Type B pancreatic cell (in vitro differentiated cells): ENCODE measurements around the gene MEP1A. TPM values are rescaled to one million over a fixed set of nuclear protein-coding genes. Genes with fewer than 3 reads are reported as not detected.
"Not testable (repeated sequence)": the region's sequence is repeated elsewhere in the genome, so short reads cannot be mapped to it uniquely, and the experiment has no call there.

Experiments
- DNase-seq: peaks from one replicate; pipeline ENCODE4 v3.0.0; 2021; ENCODE audit warnings: mixed read lengths; ENCODE audit not compliant: unreplicated experiment; ENCODE audit errors: extremely low spot score
- H3K27ac Mint-ChIP-seq: 2 replicates; pipeline ENCODE4 v1.8.0; 2021; ENCODE audit warnings: mild to moderate bottlenecking, mixed read lengths
- H3K27me3 Mint-ChIP-seq: 2 replicates; pipeline ENCODE4 v1.8.0; 2021; ENCODE audit warnings: mixed read lengths
- H3K36me3 Mint-ChIP-seq: 2 replicates; pipeline ENCODE4 v1.8.0; 2021; ENCODE audit warnings: mixed read lengths
- H3K4me1 Mint-ChIP-seq: one replicate; pipeline ENCODE4 v1.8.0; 2021; ENCODE audit warnings: mixed read lengths; ENCODE audit not compliant: unreplicated experiment
- H3K4me3 Mint-ChIP-seq: 2 replicates; pipeline ENCODE4 v1.8.0; 2021; ENCODE audit warnings: mild to moderate bottlenecking, mixed read lengths
- H3K9me3 Mint-ChIP-seq: 2 replicates; pipeline ENCODE4 v1.8.0; 2021; ENCODE audit warnings: mixed read lengths
- total RNA-seq: library from RNA; stranded (reverse); gene quantifications from 2 replicates; pipeline ENCODE4 v1.2.1, GENCODE V29; 2021; ENCODE audit warnings: low replicate concordance
- TF ChIP-seq, protein P1 (sequence below): fragments of 200-600 bp; sonication (generic); conservative IDR thresholded peaks from 2 replicates; pipeline ENCODE4 v1.5.0; 2021; ENCODE audit warnings: antibody characterized with exemption, mild to moderate bottlenecking

The MEP1A gene
- total RNA-seq, 1 donor from 2014 or later: 3.6 TPM

DNA sequence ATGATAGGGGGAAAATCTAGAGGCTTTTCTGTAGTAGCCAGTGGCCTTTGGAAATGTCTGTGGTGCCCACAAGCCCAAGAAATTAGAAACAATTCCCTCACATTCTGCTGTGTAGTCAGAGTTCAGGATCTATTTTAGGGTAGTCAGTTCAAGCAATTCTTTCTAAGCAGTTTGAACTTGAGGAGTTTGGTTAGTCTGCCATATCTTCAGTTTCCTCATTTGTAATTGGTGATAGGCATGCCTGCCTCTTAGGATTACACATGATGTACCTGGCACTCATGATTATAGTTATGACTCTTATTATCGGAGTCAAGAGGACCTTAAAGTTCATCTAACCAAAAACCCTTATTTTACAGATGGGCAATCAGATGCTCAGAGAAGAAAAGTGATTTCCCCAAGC lies 21.2 kb upstream of the MEP1A start:
- Mint-ChIP-seq H3K36me3 (no peaks in the 10 kb centered on the region), H3K4me1 (no peaks in the 10 kb centered on the region), H3K27me3 (no peaks in the 10 kb centered on the region), H3K27ac (no peak overlapping the region), H3K9me3 (peaks cover 7% of the 10 kb centered on the region), H3K4me3 (no peak overlapping the region)
- DNase-seq: no peak
- TF ChIP-seq, protein P1, sequence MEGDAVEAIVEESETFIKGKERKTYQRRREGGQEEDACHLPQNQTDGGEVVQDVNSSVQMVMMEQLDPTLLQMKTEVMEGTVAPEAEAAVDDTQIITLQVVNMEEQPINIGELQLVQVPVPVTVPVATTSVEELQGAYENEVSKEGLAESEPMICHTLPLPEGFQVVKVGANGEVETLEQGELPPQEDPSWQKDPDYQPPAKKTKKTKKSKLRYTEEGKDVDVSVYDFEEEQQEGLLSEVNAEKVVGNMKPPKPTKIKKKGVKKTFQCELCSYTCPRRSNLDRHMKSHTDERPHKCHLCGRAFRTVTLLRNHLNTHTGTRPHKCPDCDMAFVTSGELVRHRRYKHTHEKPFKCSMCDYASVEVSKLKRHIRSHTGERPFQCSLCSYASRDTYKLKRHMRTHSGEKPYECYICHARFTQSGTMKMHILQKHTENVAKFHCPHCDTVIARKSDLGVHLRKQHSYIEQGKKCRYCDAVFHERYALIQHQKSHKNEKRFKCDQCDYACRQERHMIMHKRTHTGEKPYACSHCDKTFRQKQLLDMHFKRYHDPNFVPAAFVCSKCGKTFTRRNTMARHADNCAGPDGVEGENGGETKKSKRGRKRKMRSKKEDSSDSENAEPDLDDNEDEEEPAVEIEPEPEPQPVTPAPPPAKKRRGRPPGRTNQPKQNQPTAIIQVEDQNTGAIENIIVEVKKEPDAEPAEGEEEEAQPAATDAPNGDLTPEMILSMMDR: no peak

DNA sequence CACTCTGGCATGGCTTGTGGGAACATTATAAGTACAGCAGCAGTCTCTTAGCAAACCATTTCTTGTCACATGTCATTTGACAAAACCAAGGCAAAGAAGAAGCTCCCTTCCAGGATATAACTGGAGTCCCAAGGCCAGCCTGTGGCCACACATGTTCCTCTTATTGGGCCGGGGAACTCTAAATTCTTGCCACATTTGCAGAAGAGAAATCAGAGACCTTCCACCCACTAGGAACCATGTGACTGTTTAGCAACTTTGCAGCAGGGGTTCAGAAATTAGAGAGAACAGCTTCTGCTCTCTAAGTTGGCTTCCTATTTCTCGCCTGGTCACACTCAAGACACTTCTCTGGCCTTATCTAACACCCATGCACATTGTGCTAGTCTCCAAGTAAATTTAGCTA lies 20.4 kb upstream of the MEP1A start:
- DNase-seq: no peak
- no peak overlapping the region for H3K4me3 Mint-ChIP-seq
- H3K4me1 Mint-ChIP-seq: no peaks in the 10 kb centered on the region
- H3K36me3 Mint-ChIP-seq: no peaks in the 10 kb centered on the region
- H3K9me3 Mint-ChIP-seq: peaks cover 7% of the 10 kb centered on the region
- H3K27ac Mint-ChIP-seq: no peak overlapping the region
- TF ChIP-seq, protein P1: no peak
- H3K27me3 Mint-ChIP-seq: no peaks in the 10 kb centered on the region

DNA sequence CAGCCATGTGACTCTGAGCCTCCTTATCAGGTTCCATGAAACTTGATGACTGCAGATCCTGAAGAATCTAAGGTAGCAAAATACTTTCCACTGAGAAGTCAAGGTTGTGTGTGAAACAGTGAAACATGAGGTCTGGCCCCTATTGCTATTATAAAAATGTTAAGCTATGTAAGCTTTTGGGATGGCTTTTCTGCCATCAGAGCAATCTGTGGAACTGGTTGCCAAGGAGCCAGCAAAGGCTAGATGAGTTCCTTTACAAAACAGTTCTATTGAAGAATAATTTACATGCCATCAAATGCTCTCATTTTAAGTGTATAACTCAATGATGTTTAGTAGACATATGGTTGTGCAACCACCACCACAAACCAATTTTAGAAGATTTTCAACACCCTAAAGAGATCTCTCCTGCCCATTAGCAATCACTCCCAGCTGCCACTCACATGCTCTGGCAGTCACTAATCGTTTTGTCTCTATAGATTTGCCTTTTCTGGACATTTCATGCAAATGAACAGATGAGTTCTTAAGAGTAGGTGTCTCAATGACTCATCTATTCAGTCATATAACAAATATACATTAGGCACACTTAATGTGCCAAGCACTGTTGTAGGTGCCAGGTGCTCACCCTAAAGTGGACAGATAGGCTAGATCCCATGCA lies 19.9 kb upstream of the MEP1A start:
- TF ChIP-seq, protein P1: no peak
- no peaks in the 10 kb centered on the region for H3K36me3 Mint-ChIP-seq
- H3K4me1 Mint-ChIP-seq: no peaks in the 10 kb centered on the region
- no peak overlapping the region for H3K27ac Mint-ChIP-seq
- H3K9me3 Mint-ChIP-seq: peaks cover 7% of the 10 kb centered on the region
- no peaks in the 10 kb centered on the region for H3K27me3 Mint-ChIP-seq
- no peak overlapping the region for H3K4me3 Mint-ChIP-seq
- no peak for DNase-seq

DNA sequence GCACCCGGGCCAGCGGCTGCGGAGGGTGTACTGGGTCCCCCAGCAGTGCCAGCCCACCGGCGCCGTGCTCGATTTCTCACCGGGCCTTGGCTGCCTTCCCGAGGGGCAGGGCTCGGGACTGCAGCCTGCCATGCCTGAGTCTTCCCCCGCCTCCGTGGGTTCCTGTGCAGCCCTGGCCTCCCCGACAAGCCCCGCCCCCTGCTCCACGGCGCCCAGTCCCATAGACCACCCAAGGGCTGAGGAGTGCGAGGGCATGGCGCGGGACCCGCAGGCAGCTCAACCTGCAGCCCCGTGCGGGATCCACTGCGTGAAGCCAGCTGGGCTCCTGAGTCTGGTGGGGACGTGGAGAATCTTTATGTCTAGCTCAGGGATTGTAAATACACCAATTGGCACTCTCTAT lies 18.5 kb upstream of the MEP1A start:
- H3K36me3 Mint-ChIP-seq, H3K27ac Mint-ChIP-seq, H3K9me3 Mint-ChIP-seq, H3K4me1 Mint-ChIP-seq, H3K4me3 Mint-ChIP-seq, DNase-seq, H3K27me3 Mint-ChIP-seq: not testable (repeated sequence)

DNA sequence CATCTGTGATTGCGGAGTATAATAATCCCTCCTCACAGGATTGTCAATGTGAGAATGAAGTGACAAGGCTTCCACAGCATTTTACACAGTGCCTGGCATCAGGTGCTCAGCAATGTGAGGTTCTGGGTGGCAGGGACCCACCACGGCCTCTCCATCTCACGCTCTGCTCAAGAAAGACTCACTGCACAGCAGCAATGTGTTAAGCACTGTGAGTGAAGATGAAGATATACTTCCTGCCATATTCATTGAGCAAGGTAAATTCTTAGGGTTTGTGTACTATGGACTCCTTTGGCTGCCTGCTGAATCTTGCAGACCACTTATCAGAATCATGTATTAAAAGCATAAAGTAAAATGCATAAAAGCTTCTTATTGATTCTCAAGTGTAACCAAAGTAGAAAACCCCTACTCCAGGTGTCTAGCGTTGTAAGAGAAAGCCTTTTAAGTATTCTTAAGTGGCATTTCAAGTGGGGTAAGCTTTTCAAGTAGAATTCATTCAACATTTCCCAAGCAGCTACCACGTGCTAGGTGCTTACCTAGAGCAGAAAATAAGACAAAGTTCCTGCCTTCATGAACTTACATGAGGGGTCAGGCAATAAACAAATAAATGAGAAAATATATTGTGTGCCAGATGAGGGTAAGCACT lies 17.0 kb upstream of the MEP1A start:
- DNase-seq: no peak
- TF ChIP-seq, protein P1: no peak
- H3K27me3 Mint-ChIP-seq: no peaks in the 10 kb centered on the region
- no peak overlapping the region for H3K4me3 Mint-ChIP-seq
- peaks cover 7% of the 10 kb centered on the region for H3K9me3 Mint-ChIP-seq
- no peak overlapping the region for H3K27ac Mint-ChIP-seq
- H3K4me1 Mint-ChIP-seq: no peaks in the 10 kb centered on the region
- no peaks in the 10 kb centered on the region for H3K36me3 Mint-ChIP-seq

DNA sequence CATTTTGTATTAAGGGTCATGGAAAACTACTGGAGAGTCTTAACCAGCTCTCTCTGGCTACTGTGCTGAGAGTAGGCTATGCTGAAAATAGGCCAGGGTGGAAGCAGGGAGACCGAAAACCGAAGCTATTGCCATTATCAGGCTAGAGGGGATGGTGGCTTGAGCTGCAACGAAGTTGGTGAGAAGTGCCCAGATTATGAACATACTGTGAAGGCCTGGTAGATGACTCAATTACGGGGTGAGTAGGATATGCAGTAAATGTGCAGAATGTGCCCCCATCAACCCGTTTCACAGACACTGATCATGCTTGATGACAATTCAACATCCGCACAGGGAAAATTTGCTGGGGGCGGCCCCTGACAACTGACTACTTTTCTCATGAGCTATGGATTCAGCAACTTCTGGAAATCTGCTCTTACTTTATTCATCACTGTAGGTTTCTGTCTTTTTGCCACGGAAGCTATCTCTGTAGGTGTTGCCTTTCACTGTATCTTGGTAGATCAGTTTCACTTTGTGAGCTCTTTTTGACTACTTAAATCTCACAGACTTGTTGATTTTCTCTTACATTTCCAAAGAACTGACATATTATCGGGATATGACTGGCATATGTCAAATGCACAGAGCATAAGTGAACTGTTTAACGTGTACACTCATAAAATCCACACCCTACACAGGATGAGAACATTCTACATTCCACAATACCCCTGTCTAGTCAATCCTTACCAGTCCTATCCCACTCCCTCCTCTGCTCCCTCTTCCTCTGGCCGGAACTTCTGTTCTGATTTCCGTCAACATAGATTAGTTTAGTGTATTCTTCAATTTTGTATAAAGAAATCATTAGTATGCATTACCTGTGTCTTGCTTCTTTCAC lies 15.5 kb upstream of the MEP1A start:
- H3K4me3 Mint-ChIP-seq: no peak overlapping the region
- H3K4me1 Mint-ChIP-seq: no peaks in the 10 kb centered on the region
- peaks cover 7% of the 10 kb centered on the region for H3K9me3 Mint-ChIP-seq
- H3K27ac Mint-ChIP-seq: no peak overlapping the region
- no peak for DNase-seq
- no peaks in the 10 kb centered on the region for H3K27me3 Mint-ChIP-seq
- no peaks in the 10 kb centered on the region for H3K36me3 Mint-ChIP-seq
- TF ChIP-seq, protein P1: no peak
